G401 (cell line): ENCODE measurements around the gene CAMKK2. TPM values are rescaled to one million over a fixed set of nuclear protein-coding genes. Genes with fewer than 3 reads are reported as not detected.
A peak's percentile ranks its signal among the peaks of the same experiment; 100 is the strongest.
"Not testable (repeated sequence)": the region's sequence is repeated elsewhere in the genome, so short reads cannot be mapped to it uniquely, and the experiment has no call there.

Source experiments
- DNase-seq: peaks from one replicate; pipeline ENCODE4 v3.0.0-alpha.2; 2015; ENCODE audit warnings: low spot score
- in situ Hi-C: cut with HindIII; loops from 2 replicates; pipeline ENCODE4 v1.10.0; 2016; ENCODE audit warnings: low sequenced_read_pairs, mixed read lengths
- total RNA-seq: library from RNA; depleted of rRNA; stranded (reverse); fragments of >200 nt; shearing (Covaris generic); gene quantifications from 2 replicates; pipeline ENCODE4 v1.2.3, GENCODE V29; 2014

CAMKK2 gene
- total RNA-seq, 1 experiment from 2014 or later, result 27.2 TPM

DNA sequence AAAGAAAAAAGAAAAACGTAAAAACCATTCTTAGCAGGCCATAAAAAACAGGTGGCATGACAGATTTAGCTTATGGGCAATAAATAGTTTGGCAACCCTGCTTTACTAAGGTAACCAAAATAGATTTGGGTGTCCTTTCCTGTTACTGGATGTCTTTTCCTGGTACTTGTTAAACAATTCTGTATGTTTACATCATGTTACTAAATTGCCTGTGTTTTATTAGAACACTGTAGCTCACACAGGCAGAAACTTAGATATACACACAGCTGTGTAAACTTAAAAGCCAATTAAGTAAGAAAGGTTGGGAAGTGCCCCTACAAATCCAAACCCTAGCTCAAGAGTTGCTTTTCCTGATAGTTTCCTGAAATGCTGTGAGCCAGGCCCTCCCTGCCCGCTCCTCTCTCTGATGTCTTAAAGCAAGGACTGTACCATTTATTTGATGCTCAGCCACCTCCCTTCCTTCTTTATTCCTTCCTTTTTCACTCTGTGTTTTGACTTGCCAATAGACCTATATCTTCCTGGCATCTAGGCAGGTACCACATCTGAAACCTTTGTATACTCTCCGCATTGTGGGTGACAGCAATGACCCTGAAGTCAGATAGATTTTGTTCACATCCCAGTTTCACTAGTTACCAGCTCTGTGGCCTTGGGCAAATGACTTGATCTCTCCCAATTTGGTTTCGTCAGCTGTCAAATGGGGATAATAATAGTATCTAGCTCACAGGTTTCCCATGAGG, 3.7 kb upstream of the CAMKK2 start:
- in situ Hi-C loops, result no loop called here
- DNase-seq, result no peak

DNA sequence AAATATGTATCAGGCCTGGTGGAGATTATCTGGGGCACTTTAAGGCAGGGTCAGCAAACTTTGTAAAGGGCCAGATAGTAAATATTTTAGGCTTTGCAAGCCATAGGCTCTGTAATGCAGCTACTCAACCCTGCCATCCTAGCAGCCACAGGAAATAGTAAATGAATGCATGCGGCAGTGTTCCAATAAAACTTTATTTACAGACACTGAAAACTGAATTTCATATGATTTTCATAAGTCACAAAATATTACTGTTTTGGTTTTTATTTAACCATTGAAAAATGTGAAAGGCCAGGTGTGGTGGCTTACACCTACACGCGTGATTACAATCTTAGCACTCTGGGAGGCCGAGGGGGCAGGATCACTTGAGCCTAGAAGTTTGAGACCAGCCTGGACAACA, 3.2 kb upstream of the CAMKK2 start:
- in situ Hi-C loops, result no loop called here
- DNase-seq, result no peak

DNA sequence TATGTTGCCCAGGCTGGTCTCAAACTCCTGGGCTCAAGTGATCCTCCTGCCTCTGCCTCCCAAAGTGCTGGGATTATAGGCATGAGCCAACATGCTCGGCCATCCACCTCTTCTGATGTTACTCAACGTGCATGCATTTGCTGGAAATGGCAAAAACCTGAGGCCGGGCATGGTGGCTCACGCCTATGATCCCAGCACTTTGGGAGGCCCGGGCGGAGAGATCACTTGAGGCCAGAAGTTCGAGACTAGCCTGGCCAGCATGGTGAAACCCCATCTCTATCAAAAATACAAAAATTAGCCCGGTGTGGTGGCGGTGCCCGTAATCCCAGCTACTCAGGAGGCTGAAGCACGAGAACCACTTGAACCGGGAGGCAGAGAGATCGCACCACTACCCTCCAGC, 1.9 kb upstream of the CAMKK2 start:
- in situ Hi-C loops, result not testable (repeated sequence)

DNA sequence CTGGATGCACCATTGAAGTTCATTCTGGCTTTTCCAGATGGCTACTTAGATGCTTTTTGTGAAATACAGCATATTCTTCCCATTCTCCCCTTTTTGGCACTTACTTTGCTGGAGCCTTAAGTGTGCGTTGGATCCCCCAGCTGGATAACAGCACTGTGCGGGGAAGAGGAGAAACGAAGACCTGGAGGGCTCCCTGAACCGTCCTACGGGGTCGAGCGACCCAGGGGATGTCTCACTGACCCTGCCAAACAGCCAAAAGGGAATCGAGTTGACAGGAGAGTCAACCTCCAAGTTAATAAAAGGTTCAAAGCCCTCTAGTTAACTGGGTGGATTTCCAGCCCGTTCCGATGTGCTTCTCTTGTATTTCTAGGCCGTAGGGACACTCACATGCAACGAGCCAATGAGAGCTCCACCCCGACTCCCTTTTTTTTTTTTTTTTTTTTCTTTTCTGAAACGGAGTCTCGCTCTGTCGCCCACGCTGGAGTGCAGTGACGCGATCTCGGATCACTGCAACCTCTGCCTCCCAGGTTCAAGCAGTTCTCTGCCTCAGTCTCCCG, 1.0 kb upstream of the CAMKK2 start:
- DNase-seq, result peak; percentile 66
- in situ Hi-C loops, result no loop called here

More for the DNA sequence above, 1.9 kb upstream of the CAMKK2 start:
- DNase-seq, result not testable (repeated sequence)

DNA sequence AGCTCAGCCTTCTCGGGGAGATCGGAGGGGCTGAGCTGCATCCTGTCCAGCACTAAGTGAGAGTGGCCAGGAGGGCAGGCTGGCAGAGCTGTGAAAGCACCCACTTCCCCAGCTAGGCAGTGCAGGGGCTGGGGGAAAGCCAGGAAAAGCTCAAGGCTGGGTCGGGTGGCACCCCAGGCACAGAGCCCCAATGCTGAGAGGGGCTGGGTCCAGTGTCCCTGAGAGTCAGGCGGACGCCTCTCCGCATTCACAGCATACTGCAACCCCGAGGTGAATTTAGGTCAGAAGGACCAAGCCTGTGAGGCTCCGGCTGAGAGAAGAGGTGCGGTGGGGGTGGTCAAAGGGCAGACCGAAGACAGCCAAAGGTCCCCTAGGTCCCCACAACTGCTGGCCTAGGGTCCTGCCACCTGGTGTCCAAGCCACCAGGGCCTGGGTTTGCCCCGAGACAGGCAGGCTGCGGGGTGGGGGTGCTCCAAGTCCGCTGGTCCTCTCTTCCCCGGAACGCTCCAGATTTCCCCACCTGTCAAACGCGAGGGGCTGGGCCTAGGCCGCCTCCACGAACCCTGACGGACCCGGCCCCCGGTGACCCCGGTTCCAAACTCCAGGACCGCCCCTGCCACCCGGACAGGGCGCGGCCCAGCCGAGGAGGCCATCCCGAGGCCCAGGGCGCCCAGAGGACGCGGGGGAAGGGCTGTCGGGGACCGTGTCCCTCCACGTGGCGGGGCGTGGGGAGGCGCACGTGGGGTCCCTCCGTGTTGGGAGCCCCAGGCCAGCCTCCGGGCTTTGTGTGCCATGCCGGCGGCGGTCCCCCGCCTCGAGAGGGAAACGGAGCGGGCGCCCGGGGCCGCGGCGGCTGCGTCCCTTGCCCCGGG, 527 bp downstream of the CAMKK2 start:
- peak; percentile 49 for DNase-seq
- in situ Hi-C loops, result no loop called here

DNA sequence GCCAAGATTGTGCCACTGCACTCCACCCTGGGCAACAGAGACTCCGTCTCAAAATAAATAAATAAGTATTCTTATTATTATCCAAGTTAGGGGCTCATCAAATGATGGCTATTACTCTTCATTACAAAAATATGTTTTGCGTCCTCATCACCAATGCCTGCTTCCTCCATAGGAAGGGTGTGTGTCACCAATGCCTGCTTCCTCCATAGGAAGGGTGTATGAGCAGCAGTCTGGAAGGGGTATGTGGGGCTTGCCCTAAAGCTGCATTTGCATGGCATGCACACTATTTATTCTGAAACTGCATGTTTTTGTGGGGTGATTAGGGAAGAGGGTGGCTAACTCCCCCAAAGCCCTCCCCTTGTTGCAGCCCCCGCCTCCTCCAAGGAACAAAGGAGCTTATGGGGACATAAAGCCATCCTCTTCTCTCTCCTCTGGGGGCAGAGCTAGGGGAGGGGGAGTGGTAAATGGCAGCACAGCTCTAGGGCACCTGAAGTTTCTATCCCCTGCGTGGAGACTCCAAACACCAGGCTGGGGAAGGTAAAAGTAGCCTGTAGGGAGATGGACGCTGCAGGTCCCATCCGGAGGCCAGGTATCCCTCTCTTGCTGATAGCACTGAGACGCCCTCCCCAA, 1.3 kb downstream of the CAMKK2 start:
- no peak for DNase-seq
- in situ Hi-C loops, result no loop called here

DNA sequence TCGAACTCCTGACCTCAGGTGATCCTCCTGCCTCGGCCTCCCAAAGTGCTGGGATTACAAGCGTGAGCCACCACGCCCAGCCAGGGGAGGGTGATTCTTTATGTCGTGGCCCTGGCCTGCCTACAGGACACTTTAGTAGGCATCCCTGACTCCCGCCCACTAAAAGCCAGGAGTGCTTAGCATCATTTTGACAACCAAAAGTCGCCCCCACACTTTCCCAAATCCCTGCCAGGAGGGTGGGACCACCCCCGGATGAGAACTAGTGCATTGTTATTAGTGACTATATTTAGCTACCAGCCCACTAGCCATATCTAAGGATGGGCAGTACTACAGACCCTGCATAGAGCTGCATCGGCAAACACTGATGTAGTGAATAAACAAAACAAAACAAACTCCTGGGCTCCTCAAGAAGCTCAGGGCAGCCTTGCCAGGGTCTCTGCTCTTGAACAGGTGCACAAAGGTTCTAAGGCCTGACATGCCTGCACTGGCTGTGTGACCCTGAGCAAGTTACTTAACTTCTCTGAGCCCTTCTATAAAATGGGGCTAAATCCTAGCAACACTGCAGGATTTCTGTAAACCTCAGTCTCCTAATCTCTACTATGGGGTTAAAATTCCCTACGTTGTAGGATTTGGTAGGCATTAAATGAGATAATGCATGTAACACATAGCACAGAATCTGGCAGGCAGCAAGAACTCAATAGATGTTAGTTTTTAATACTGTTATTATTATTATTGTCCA, 2.2 kb downstream of the CAMKK2 start:
- DNase-seq, result no peak
- in situ Hi-C loops, result no loop called here

DNA sequence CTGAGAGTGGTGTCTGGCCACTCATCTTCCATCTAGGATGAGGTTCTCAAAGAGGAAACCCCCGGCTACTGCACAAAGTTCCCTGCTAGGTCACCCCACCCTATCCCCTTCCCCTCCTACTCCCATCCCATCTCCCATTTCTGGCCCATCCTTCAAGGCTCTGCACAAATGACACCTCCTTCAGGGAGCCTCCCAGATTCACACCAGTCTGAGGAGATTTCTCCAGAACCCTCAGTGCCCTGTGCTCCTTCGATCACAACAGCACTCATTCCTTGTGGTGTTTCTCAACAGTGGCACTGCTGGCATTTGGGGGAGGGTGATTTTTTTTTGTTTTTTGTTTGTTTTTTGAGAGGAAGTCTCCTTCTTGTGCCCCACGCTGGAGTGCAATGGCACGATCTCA, 2.9 kb downstream of the CAMKK2 start:
- in situ Hi-C loops, result no loop called here
- DNase-seq, result no peak

DNA sequence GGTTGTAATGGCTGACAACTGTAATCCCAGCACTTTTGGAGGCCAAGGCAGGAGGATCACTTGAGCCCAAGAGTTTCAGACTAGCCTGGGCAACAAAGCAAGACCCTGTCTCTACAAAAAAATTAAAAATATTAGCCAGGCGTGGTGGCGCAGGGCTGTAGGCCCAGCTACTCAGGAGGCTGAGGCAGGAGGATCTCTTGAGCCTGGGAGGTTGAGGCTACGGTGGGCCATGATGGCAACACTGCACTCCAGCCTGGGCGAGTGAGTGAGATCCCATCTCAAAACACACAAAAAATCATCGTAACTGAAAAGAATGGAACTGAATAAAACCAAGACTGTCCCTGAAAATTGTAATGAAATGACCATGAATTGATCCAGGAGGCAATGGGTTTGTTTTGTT, 6.1 kb downstream of the CAMKK2 start:
- DNase-seq, result no peak
- in situ Hi-C loops, result no loop called here

DNA sequence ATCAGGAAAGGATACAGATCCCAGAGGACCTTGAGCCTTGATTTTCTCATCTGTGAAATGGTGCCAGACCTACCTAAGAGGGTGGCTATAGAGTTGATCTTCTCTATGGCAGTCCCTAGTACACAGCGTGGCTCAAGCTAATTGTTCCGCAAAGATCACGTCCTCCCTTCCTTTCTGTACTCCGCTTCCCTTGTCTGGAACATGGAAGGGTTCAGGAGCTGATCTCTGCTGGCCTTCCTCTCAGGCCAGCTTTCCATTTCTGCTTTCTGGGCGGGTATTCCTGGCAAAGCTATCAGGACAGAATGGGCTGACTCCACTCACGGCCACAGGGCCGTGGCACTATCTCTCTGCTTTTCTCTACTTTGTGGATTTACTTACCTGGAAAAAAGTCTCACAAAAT, 6.5 kb downstream of the CAMKK2 start:
- peak; percentile 74 for DNase-seq
- in situ Hi-C loops, result no loop called here

DNA sequence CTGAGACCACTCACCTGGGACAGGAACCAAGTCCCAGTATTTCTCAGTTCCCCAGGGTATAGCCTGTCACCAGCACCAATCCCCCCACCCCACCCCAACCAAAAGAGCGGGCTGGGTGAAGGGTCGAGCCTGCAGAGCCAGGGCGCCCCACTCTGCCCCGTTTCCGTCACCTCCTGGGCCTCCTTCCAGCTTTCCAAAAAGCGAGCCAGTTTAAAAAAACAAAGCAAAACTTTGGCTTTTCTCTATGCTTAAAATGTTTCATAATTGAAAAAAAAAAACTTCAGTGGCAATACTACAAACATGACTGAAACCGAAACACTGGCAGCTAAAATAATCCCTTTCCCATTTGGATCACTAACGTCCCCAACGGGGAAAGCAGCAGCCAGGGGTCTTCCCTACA, 7.5 kb downstream of the CAMKK2 start:
- no peak for DNase-seq
- in situ Hi-C loops, result no loop called here

DNA sequence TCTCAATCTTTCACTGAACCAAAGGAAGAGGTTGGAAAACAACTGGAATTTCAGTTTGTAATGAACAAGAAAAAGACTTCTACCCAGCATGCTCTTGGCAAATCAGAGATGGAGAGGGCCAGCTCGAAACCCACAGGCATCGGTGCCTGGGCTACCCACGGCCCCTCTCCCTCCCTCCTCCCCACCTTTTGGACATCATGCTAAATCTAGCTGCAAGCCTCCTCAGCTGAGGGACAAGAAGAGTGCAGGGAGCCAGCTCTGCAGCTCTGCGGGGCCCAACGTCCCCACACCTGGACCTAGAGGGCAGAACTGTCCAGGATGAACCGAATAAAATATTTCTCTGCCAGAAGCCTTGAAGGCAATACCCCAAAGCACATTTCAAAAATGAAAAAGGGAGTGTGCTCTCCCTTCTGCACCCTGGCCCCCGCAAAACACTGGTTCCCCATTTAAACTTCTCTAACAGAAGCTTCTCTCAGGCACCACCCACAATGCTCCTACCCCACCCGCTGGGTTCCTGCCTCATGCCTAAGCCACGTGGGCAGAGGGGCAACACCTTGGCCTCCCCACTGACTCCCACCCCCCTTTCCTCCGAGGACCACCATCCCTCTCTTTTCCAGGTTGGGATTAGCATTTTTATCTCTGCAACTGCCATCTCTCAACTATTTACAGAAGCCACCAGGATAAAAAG, 8.2 kb downstream of the CAMKK2 start:
- peak; percentile 41 for DNase-seq
- in situ Hi-C loops, result no loop called here

DNA sequence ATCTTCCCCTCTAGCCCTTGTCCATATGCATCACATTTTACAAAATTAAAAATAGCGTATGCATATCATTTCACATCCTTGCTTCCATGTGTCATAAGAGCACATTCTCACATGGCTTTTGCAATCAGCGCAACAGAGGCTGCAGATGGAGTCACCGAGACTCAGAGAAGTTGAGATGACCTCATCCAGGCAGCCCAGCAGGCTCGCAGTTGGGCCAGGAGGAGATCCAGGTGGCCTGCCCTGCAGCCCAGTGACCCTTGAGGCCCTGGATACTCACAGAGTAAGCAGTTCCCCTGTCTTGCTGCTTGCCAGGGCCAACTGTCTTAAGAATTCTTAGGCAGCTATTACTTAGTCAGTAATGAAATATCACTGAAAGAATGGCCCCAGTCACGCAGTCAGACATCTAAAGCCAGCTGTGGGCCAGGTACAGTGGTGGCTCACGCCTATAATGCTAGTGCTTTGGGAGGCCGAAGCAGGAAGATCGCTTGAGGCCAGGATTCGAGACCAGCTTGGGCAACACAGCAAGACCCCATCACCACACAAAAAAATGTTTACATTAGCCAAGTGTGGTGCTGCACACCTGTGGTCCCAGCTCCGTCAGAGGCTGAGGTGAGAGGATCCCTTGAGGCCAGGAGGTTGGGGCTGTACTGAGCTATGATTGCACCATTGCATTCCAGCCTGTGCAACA, 9.1 kb downstream of the CAMKK2 start:
- in situ Hi-C loops, result no loop called here
- peak; percentile 91 for DNase-seq

DNA sequence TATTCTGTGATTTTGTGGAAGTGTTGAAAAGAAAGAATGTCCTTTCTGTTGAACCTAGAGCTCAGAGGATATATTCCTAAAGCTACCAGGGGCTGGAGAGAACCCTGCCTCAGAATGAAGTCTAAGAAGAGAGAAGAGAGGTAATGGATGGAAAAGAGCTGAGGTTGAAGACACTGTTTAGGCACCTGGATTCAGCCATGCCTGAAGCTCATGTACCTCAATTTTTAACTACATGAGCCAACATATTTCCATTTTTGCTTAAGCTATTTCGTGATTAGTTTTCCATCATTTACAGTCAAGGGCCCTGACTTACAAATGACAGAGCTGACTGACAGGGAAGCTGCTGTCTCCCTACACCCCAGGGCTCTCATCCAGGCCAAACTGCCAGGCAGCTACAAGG, 10.7 kb downstream of the CAMKK2 start:
- no peak for DNase-seq
- in situ Hi-C loops, result no loop called here

DNA sequence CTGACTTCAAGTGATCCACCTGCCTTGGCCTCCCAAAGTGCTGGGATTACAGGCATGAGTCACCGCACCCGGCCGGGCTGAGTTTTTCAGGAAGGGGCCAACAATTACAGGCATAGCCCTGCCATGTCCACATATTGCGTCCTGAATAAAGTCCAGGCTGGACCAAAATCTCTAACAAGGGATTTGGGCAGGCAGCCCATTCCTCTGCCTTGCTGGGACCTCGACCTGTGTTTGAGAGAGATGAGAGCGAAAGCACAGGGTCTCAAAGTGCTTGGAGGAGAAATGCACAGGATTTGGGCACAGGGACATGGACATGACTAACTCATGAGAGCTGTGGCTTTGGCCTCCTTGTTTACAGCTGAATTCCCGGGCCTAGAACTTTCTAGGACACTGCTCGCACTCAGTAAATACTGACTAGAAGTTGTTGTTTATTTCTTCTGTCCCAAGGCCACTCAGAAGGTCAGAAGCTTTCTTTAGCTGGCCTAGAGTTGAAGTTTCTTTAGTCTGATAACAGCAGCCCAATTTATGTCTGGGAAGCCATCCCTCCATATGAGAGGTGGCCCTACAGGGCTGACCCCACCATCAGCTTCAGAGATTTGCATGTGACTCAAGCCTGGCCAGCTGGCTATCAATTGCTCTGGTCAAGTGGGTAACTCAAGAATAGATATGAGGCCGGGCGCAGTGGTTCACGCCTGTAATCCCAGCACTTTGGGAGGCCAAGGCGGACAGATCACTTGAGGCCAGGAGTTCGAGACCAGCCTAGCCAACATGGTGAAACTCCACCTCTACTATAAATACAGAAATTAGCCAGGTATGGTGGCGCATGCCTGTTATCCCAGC, 11.7 kb downstream of the CAMKK2 start:
- in situ Hi-C loops, result no loop called here
- peak; percentile 59 for DNase-seq

DNA sequence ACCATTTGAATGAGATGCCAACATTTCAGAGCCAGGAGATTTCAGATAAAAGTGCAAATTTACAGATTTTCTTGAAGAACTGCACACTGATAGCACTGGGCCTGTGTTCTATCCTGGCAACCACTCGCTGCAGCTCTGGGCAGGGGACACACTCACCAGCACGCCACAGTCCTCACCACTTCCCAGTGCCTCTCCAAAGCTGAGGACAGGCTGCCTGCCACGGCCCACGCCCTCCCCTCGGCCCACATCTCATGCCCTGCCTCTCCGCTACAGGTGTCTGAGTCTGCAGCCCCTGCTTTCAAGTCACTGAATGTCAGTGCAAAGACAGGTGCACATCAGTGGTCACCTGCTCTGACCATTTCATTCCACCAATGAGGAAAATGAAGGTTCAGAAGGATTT, 12.7 kb downstream of the CAMKK2 start:
- peak; percentile 15 for DNase-seq
- in situ Hi-C loops, result no loop called here

DNA sequence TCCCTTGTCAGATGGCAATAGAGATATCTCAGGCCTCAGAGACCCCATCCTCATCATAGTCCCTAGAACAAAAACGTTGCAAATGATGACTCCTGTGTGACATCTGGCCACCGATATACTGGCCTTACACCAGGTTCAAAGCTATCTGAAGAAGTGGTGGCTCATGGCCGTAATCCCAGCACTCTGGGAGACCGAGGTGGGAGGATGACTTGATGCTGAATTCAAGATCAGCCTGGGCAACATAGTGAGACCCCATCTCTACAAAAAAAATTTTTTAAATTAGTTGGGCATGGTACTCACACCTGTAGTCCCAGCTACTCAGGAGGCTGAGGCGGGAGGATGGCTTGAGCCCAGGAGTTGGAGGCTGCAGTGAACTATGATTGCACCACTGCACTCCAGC, 13.1 kb downstream of the CAMKK2 start:
- in situ Hi-C loops, result no loop called here
- DNase-seq, result peak; percentile 6
